ENCODE results near the gene FN1.

- TF ChIP-seq CTCF (conservative IDR thresholded peaks at IDR 0.05): no peak
- no peak for TF ChIP-seq EZH2 (IDR thresholded peaks at IDR 0.05; ENCODE audit: low read depth)
Observed at GRCh38 chr2:215392164-215392563, 43.7 kb downstream of the FN1 start.

Data from PC-9 (cell line).